Measurements from ENCODE around the gene ARPC1A. TPM values are rescaled to one million over a fixed set of nuclear protein-coding genes. Genes with fewer than 3 reads are reported as not detected.

Gene ARPC1A
- total RNA-seq, 1 experiment from 2014 or later: 321 TPM

DNA sequence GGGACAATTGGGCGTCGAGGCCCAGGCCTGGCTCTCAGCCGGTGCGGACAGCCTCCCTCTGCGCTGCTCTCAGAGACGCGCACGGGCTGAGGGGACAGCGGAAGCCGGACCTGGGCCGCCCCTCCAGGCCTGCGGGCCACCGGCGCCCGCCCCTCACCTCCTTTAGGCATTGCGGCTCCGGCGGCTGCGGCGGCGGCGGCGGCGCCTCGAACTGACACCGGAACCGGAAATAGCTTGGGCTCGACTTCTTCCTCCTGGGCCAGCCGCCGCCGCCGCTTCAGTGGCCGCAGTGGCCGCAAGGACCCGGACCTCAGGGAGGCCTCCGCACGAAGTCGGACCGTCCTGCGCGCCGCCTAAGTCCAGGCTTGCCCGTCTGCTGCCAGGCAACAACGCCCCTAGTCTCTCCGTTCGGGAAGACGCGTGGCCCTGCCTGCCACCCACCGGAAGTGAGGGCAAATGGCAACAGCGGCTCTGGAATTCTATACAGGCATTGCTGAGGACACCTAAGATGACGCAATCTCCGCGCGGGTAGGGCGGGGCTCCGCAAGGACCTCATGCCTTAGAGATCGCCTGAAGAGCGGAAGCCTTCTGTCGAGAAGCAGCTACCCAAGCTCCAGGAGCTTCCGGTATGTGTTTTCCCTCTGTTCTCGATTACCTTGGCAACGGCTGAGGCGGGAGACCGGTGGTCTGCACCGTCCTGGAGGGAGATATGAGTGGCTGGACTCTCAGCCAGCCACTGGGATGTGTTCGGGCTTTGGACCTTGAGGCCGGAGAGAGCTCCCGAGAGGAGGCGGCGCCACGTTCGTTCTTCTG is 82.9 kb downstream of the ARPC1A start, which contains the start of the genes BUD31 and PDAP1:
Gene BUD31, plus strand, starts transcription at position 591 of the 813 bp plus-strand sequence. CDS start 2,124 bp downstream, outside the sequence.
Gene PDAP1, minus strand, starts transcription at position 219 of the 813 bp plus-strand sequence. Its CDS starts 49 bp downstream, at position 170.
- DNase-seq (ENCODE audit: low read depth): peak; percentile 95

DNA sequence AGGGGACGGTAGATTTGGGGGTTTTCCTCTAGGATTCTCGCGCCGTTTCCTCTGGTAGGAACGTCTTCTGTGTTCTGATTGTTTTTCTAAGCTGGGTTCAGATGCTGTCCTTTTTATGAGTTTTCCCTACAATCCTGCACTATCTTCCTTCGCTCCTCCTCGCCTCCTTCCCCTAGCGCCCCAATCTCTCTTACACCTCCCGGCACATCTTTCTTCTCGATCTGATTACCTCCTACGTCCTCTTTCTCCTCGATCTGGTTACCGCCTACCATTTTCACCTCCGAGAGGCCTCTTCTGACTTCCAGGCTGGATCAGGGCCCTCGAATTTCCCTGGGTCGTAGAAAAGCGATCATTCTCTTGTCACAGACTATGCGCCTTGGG is 83.5 kb downstream of the ARPC1A start:
- no peak for DNase-seq (ENCODE audit: low read depth)

DNA sequence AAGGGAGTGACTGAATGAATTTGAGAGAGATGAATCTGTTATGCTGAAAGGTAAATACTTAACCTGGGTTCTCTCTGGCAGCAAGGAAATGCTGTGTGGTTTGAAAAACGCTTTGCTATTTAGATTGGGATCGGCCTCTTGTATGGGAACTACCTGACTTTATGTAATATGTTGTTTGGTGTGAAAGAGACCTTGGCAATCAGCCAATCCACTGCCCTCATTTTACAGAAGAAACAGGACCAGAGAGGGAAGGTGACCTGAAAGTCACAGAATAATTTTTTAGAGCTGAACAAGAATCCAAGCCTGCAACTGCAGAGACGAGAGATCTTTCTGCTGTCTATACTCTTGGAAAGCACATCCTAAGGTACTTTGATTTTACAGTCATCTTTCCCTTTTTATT is 84.1 kb downstream of the ARPC1A start:
- no peak for DNase-seq (ENCODE audit: low read depth)

DNA sequence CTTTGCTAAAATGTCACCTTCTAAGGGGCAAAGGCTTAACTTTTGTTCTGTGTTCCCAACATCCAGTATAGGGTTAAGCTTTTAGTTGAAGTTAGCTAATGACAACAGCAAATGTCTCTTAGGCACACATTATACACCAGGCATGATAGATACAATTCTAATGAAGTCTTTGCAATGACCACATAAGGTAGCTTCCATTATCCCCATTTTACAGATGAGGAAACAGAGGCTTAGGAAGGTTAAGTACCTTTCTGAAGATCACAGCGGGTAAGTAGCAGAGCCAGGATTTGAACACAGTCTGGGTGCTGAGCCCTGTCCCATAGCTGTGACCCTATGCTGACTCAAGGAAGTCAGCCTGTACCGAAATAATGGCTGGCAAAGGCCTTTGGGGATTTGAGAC is 84.9 kb downstream of the ARPC1A start:
- no peak for DNase-seq (ENCODE audit: low read depth)

DNA sequence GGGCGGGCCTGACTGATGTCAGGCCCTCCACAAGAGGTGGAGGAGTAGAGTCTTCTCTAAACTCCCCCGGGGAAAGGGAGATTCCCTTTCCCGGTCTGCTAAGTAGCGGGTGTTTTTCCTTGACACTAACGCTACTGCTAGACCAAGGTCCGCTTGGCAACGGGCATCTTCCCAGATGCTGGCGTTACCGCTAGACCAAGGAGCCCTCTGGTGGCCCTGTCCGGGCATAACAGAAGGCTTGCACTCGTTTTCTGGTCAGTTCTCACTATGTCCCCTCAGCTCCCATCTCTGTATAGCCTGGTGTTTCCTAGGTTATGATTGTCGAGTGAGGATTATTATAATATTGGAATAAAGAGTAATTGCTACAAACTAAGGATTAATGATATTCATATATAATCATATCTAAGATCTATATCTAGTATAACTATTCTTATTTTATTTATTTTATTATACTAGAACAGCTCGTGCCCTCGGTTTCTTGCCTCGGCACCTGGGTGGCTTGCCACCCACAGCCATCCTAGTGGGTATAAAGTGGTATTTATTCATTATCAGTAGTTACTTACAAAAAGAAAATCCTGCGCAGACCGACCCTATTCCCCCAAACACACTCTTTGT is 89.9 kb downstream of the ARPC1A start:
- DNase-seq (ENCODE audit: low read depth): peak; percentile 63

Other genes with a start within 250 kb of the ARPC1A start
- 17.4 and 17.5 TPM in 2 replicates for gene SMURF1, start 181.8 kb upstream of the ARPC1A start, total RNA-seq (2014; rRNA removed)
- gene KPNA7, start 117.8 kb upstream of the ARPC1A start, total RNA-seq (2014; rRNA removed): not detected in 2 replicates
- not detected in 2 replicates for gene MYH16, start 53.1 kb upstream of the ARPC1A start, total RNA-seq (2014; rRNA removed)
- gene ARPC1B, start 48.8 kb downstream of the ARPC1A start, total RNA-seq (2014; rRNA removed): 487 and 807 TPM in 2 replicates
- 233 and 265 TPM in 2 replicates for gene PDAP1, start 82.7 kb downstream of the ARPC1A start, total RNA-seq (2014; rRNA removed)
- 128 and 139 TPM in 2 replicates for gene BUD31, start 83.1 kb downstream of the ARPC1A start, total RNA-seq (2014; rRNA removed)
- 15.0 and 19.2 TPM in 2 replicates for gene PTCD1, start 112.9 kb downstream of the ARPC1A start, total RNA-seq (2014; rRNA removed)
- gene CPSF4, start 113.0 kb downstream of the ARPC1A start, total RNA-seq (2014; rRNA removed): 69.6 and 75.0 TPM in 2 replicates
- 2,193 and 2,868 TPM in 2 replicates for gene ATP5MF, start 140.3 kb downstream of the ARPC1A start, total RNA-seq (2014; rRNA removed)
- 5.1 and 8.4 TPM in 2 replicates for gene ZNF789, start 147.0 kb downstream of the ARPC1A start, total RNA-seq (2014; rRNA removed)
- 19.0 and 20.7 TPM in 2 replicates for gene ZNF394, start 174.4 kb downstream of the ARPC1A start, total RNA-seq (2014; rRNA removed)
- 18.7 and 22.6 TPM in 2 replicates for gene ZKSCAN5, start 178.8 kb downstream of the ARPC1A start, total RNA-seq (2014; rRNA removed)
- gene FAM200A, start 226.2 kb downstream of the ARPC1A start, total RNA-seq (2014; rRNA removed): 11.4 and 15.0 TPM in 2 replicates
- gene ZNF655, start 232.7 kb downstream of the ARPC1A start, total RNA-seq (2014; rRNA removed): 87.3 and 98.4 TPM in 2 replicates

Measured in LHCN-M2 (cell line).